Ovary (tissue), 9 donors: ENCODE results near the gene TSPEAR. TPM values are rescaled to one million over a fixed set of nuclear protein-coding genes. Genes with fewer than 3 reads are reported as not detected.

Source experiments
- DNase-seq, 5 donors: peaks; one replicate each; pipeline ENCODE4 v3.0.0-alpha.2; 2019 to 2020
- H3K27ac ChIP-seq, 2 donors: fragments of 200-600 bp; one replicate each; pipeline versions ENCODE4 v1.5.1 to v1.8.0; 2019 to 2022
- H3K27me3 ChIP-seq: fragments of 200-600 bp; one replicate; pipeline ENCODE4 v1.8.0; 2022
- H3K36me3 ChIP-seq: fragments of 200-600 bp; sonication (generic); one replicate; pipeline ENCODE4 v1.5.1; 2019
- H3K4me1 ChIP-seq: one replicate; pipeline ENCODE4 v1.8.1; 2013; ENCODE audit warnings: mild to moderate bottlenecking, moderate library complexity; ENCODE audit not compliant: insufficient read depth
- H3K4me3 ChIP-seq: fragments of 200-600 bp; sonication (generic); one replicate; pipeline ENCODE4 v1.5.1; 2017
- H3K9me3 ChIP-seq, 2 donors: fragments of 200-600 bp in 1 of 2; sonication (generic) in 1 of 2; one replicate each; pipeline versions ENCODE4 v1.5.1 to v1.8.1; 2013 to 2019; ENCODE audit warnings: mild to moderate bottlenecking in 1 of 2, moderate library complexity in 1 of 2
- CTCF ChIP-seq, 3 donors: fragments of 450-650 bp in 2 of 3; fragments of 200-600 bp in 1 of 3; IDR thresholded peaks; one replicate each; pipeline versions ENCODE4 v1.5.1 to v1.8.0; 2016 to 2022; ENCODE audit warnings: antibody characterized with exemption in 3 of 3, mild to moderate bottlenecking in 1 of 3
- EP300 ChIP-seq: sonication (generic); formaldehyde crosslinking; IDR thresholded peaks from one replicate; pipeline ENCODE4 v1.6.1; 2017; ENCODE audit warnings: antibody characterized with exemption
- POLR2A ChIP-seq: fragments of 450-650 bp; IDR thresholded peaks from one replicate; pipeline ENCODE4 v1.6.1; 2017; ENCODE audit warnings: antibody characterized with exemption, mild to moderate bottlenecking, moderate library complexity
- WGBS, 3 donors: extraction: QIAGEN DNeasy Blood & Tissue Kit in 1 of 3; methylation state at CpG; one replicate each; pipeline versions ENCODE4 v1.1.5 to v1.1.7; 2013 to 2017; 5-methylcytosine and 5-hydroxymethylcytosine counted together
- intact Hi-C, 4 donors: fragments of 100-400 bp; cut with DNase I; formaldehyde crosslinking; loops; one replicate each; pipeline versions ENCODE4 v1.11.0 to v1.15.1; 2022 to 2023
- polyA plus RNA-seq, 2 donors: library from polyadenylated mRNA; stranded (reverse); fragments of 200-250 nt in 1 of 2; fragments of 350-450 nt in 1 of 2; fragmentation: Illumina TruSeq in 1 of 2; extraction: RNeasy Lipid Tissue Mini Kit (QIAGEN cat#74804) in 1 of 2; gene quantifications; one replicate each; pipeline ENCODE4 v1.2.3, GENCODE V29; 2013 to 2014
- total RNA-seq, 7 donors: library from RNA; depleted of rRNA in 2 of 7; stranded (reverse); fragments of >200 nt in 2 of 7; fragmentation: NEBNext Ultra II Directional in 3 of 7; extraction: Animal tissue kit (Norgen Biotek cat#: 25700) in 3 of 7; gene quantifications; one replicate each; pipeline versions ENCODE4 v1.1.0 to v1.2.4, GENCODE V29; 2016 to 2023
- donor health status: DM: no; HTN: no; CAD: no; lungs with moderate emphysema.
- donor health status: DM: no; HTN: no; CAD: no.
- donor health status: Bipolar disorder and iron deficiency.
- donor health status: DM: yes; HTN: yes; CAD: no.
- donor health status: DM: no; HTN: no; CAD: no.
- donor health status: DM: yes; HTN: yes; CAD: no.

The TSPEAR gene
- total and polyA plus RNA-seq, 9 donors = 0.07 to 0.27 (median 0.11) TPM; not detected in 4

- no peaks in the 10 kb centered on the region for H3K4me1 ChIP-seq
- TF ChIP-seq POLR2A (no peak), EP300 (no peak), CTCF (IDR thresholded peaks at IDR 0.05) (no peak)
- 62 to 85% (median 77%) methylated on average over 9 to 10 of the region's 10 CpGs for WGBS, 3 donors
- H3K27me3 ChIP-seq = no peaks in the 10 kb centered on the region
- intact Hi-C loops = loop anchor here in 1 of 4 donors (2.0 kb wide), 1 partner anchor 48 kb away; no protein-coding TSS in a partner anchor
- no peak overlapping the region for H3K4me3 ChIP-seq
- H3K27ac ChIP-seq = no peak overlapping the region
- no peak for DNase-seq
- H3K36me3 ChIP-seq = no peaks in the 10 kb centered on the region
- H3K9me3 ChIP-seq = no peaks in the 10 kb centered on the region
Measured at GRCh38 chr21:44590311-44590721, 121.1 kb downstream of the TSPEAR start.

GRCh38 chr21:44589586-44590305 is 121.6 kb downstream of the TSPEAR start:
- no peaks in the 10 kb centered on the region for H3K36me3 ChIP-seq
- 70 to 73% (median 70%) methylated on average over 24 of the region's 24 CpGs for WGBS, 3 donors

GRCh38 chr21:44589094-44589493 is 122.3 kb downstream of the TSPEAR start:
- Histone ChIP-seq H3K4me1 (no peaks in the 10 kb centered on the region), H3K4me3 (no peak overlapping the region), H3K9me3 (no peaks in the 10 kb centered on the region), H3K27ac (no peak overlapping the region), H3K36me3 (no peaks in the 10 kb centered on the region), H3K27me3 (no peaks in the 10 kb centered on the region)
- intact Hi-C loops = no loop called here
- no peak for DNase-seq
- TF ChIP-seq EP300 = no peak
- no peak for TF ChIP-seq POLR2A
- TF ChIP-seq CTCF (IDR thresholded peaks at IDR 0.05) = no peak
- 89 to 97% (median 90%) methylated on average over 2 of the region's 2 CpGs for WGBS, 3 donors

More at GRCh38 chr21:44589586-44590305, 121.6 kb downstream of the TSPEAR start:
- TF ChIP-seq EP300 (no peak), POLR2A (no peak), CTCF (IDR thresholded peaks at IDR 0.05) (no peak)
- Histone ChIP-seq H3K4me1 (no peaks in the 10 kb centered on the region), H3K4me3 (no peak overlapping the region), H3K27ac (no peak overlapping the region), H3K9me3 (no peaks in the 10 kb centered on the region), H3K27me3 (no peaks in the 10 kb centered on the region)
- intact Hi-C loops = loop anchor here in 1 of 4 donors (2.0 kb wide), 1 partner anchor 49 kb away; no protein-coding TSS in a partner anchor
- DNase-seq = no peak

- intact Hi-C loops = no loop called here
- H3K27me3 ChIP-seq = no peaks in the 10 kb centered on the region
- TF ChIP-seq EP300 (no peak), POLR2A (no peak), CTCF (IDR thresholded peaks at IDR 0.05) (no peak)
- no peaks in the 10 kb centered on the region for H3K9me3 ChIP-seq
- H3K36me3 ChIP-seq = no peaks in the 10 kb centered on the region
- DNase-seq = no peak
- 85 to 92% (median 86%) methylated on average over 3 of the region's 3 CpGs for WGBS, 3 donors
- H3K4me3 ChIP-seq = no peak overlapping the region
- H3K4me1 ChIP-seq = no peaks in the 10 kb centered on the region
- no peak overlapping the region for H3K27ac ChIP-seq
Measured at GRCh38 chr21:44585892-44586291, 125.5 kb downstream of the TSPEAR start.
